SK-N-SH (cell line): ENCODE results near the gene CADM1. TPM values are rescaled to one million over a fixed set of nuclear protein-coding genes. Genes with fewer than 3 reads are reported as not detected.

Experiments used
- CTCF ChIA-PET: fragments of 300-600, 350-600 bp; formaldehyde crosslinking; extraction: SDS; loops from one replicate; lab custom pipeline; 2021; lab: Yijun Ruan, JAX
- POLR2A ChIA-PET: fragments of 350-600 bp; sonication (Branson Sonifier 250); formaldehyde crosslinking; extraction: SDS; loops from one replicate; lab custom pipeline; 2020; ENCODE audit warnings: antibody characterized with exemption, inconsistent platforms; lab: Yijun Ruan, JAX
- DNase-seq: peaks from one replicate; pipeline ENCODE4 v3.0.0; 2012
- H2AFZ ChIP-seq: fragments of 200-600 bp; sonication (generic); 2 replicates; pipeline ENCODE4 v1.8.1; 2016; ENCODE audit warnings: antibody characterized with exemption, mild to moderate bottlenecking, low read depth
- H3F3A ChIP-seq: fragments of 200-600 bp; sonication (generic); replicated peaks from 2 replicates; pipeline ENCODE3; 2016; ENCODE audit warnings: antibody characterized with exemption, mild to moderate bottlenecking; ENCODE audit not compliant: insufficient read depth
- H3K27ac ChIP-seq, 2 experiments: fragments of 200-500 bp in 1 of 2; fragments of 200-600 bp in 1 of 2; sonication (Bioruptor generic) in 1 of 2; sonication (generic), shearing (Covaris generic) in 1 of 2; 2 replicates each; pipeline versions ENCODE4 v1.5.1 to v1.6.1; 2014 to 2016; ENCODE audit warnings: low read depth in 2 of 2, inconsistent platforms in 1 of 2, low read length in 1 of 2, mild to moderate bottlenecking in 1 of 2, mixed read lengths in 1 of 2
- H3K27me3 ChIP-seq: fragments of 200-600 bp; sonication (generic), shearing (Covaris generic); 2 replicates; pipeline ENCODE4 v1.6.1; 2016; ENCODE audit warnings: mixed run types; ENCODE audit not compliant: insufficient read depth
- H3K36me3 ChIP-seq, 2 experiments: fragments of 200-500 bp in 1 of 2; fragments of 200-600 bp in 1 of 2; sonication (Bioruptor generic) in 1 of 2; sonication (generic) in 1 of 2; replicated peaks in 1 of 2; 2 replicates each; pipeline versions ENCODE3 to v1.5.1; 2014 to 2016; ENCODE audit warnings: low read length in 1 of 2, mild to moderate bottlenecking in 1 of 2; ENCODE audit not compliant: insufficient read depth in 2 of 2, control insufficient read depth in 1 of 2
- H3K4me1 ChIP-seq, 2 experiments: fragments of 200-500 bp in 1 of 2; fragments of 200-600 bp in 1 of 2; sonication (Bioruptor generic) in 1 of 2; sonication (generic), shearing (Covaris generic) in 1 of 2; 2 replicates each; pipeline versions ENCODE4 v1.5.1 to v1.6.1; 2014 to 2016; ENCODE audit warnings: low read depth in 1 of 2, low read length in 1 of 2, mixed run types in 1 of 2; ENCODE audit not compliant: insufficient read depth in 2 of 2, control insufficient read depth in 1 of 2
- H3K4me2 ChIP-seq: fragments of 200-600 bp; sonication (generic), shearing (Covaris generic); 2 replicates; pipeline ENCODE4 v1.6.1; 2017; ENCODE audit warnings: mixed run types
- H3K4me3 ChIP-seq, 2 experiments: fragments of 200-500 bp in 1 of 2; fragments of 200-600 bp in 1 of 2; sonication (Bioruptor generic) in 1 of 2; sonication (generic), shearing (Covaris generic) in 1 of 2; 2 replicates each; pipeline versions ENCODE4 v1.5.1 to v1.8.1; 2014 to 2016; ENCODE audit warnings: low read depth in 2 of 2, inconsistent platforms in 1 of 2, low read length in 1 of 2, mild to moderate bottlenecking in 1 of 2, mixed read lengths in 1 of 2, moderate library complexity in 1 of 2
- H3K79me2 ChIP-seq: fragments of 200-600 bp; sonication (generic); 2 replicates; pipeline ENCODE4 v1.8.1; 2017; ENCODE audit warnings: mild to moderate bottlenecking; ENCODE audit not compliant: insufficient read depth
- H3K9ac ChIP-seq: fragments of 200-600 bp; sonication (generic); 2 replicates; pipeline ENCODE4 v1.6.1; 2017; ENCODE audit warnings: mixed run types
- H3K9me2 ChIP-seq: fragments of 200-600 bp; sonication (generic); 2 replicates; pipeline ENCODE4 v1.6.1; 2017; ENCODE audit warnings: mixed run types
- H3K9me3 ChIP-seq: fragments of 200-600 bp; sonication (generic); 2 replicates; pipeline ENCODE4 v1.6.1; 2017; ENCODE audit warnings: mixed run types, mild to moderate bottlenecking, moderate library complexity
- H4K20me1 ChIP-seq: fragments of 200-600 bp; sonication (generic); 2 replicates; pipeline ENCODE4 v1.6.1; 2017; ENCODE audit warnings: mild to moderate bottlenecking, mixed run types; ENCODE audit not compliant: insufficient read depth
- FOSL2 ChIP-seq: IDR thresholded peaks from 2 replicates; pipeline ENCODE4 v1.4.0; 2012; ENCODE audit warnings: low read depth, mild to moderate bottlenecking, moderate library complexity, borderline replicate concordance
- MEF2A ChIP-seq: IDR thresholded peaks from 2 replicates; pipeline ENCODE4 v1.4.0; 2012; ENCODE audit warnings: low read depth, borderline replicate concordance
- MXI1 ChIP-seq: IDR thresholded peaks from 2 replicates; pipeline ENCODE4 v1.6.1; 2012; ENCODE audit warnings: mild to moderate bottlenecking, low read depth, low read length, improper control_type of control experiment
- NFIC ChIP-seq: IDR thresholded peaks from 2 replicates; pipeline ENCODE4 v1.4.0; 2012; ENCODE audit warnings: borderline replicate concordance
- PBX3 ChIP-seq: IDR thresholded peaks from 2 replicates; pipeline ENCODE4; 2012
- POLR2AphosphoS5 ChIP-seq: IDR thresholded peaks from 2 replicates; pipeline ENCODE4 v1.6.1; 2012; ENCODE audit warnings: low read depth, low read length
- RCOR1 ChIP-seq: fragments of 150-350 bp; IDR thresholded peaks from 2 replicates; pipeline ENCODE4 v1.6.1; 2017; ENCODE audit warnings: antibody characterized with exemption, low read length
- REST ChIP-seq: IDR thresholded peaks from 2 replicates; pipeline ENCODE4 v1.6.1; 2012; ENCODE audit warnings: mild to moderate bottlenecking, low read depth, low read length, moderate library complexity
- SIN3A ChIP-seq: IDR thresholded peaks from 2 replicates; pipeline ENCODE4 v1.6.1; 2012; ENCODE audit warnings: low read depth, mild to moderate bottlenecking, low read length, moderate library complexity, borderline replicate concordance
- SMC3 ChIP-seq: IDR thresholded peaks from 2 replicates; pipeline ENCODE4 v1.6.1; 2012; ENCODE audit warnings: low read depth, low read length, improper control_type of control experiment
- TEAD4 ChIP-seq: IDR thresholded peaks from 2 replicates; pipeline ENCODE4 v1.4.0; 2012; ENCODE audit warnings: mild to moderate bottlenecking, borderline replicate concordance; ENCODE audit not compliant: insufficient read depth
- WGBS: methylation state at CpG from one replicate; pipeline ENCODE4 v1.1.6; 2017; ENCODE audit warnings: low lambda C conversion rate; 5-methylcytosine and 5-hydroxymethylcytosine counted together
- polyA plus RNA-seq, 3 experiments: library from polyadenylated mRNA; depleted of rRNA; stranded (reverse); fragments of >200 nt; gene quantifications; 2 replicates each; pipeline ENCODE4 v1.2.3, GENCODE V29; 2012

CADM1 gene
- polyA plus RNA-seq, 1 of the 3 experiments (the other 2 are of a cell fraction): 7.9 TPM

GRCh38 chr11:115193914-115194801, 310.1 kb downstream of the CADM1 start:
- Histone ChIP-seq H3K9me3 (no peaks in the 10 kb centered on the region), H3K4me1 (peaks cover 0 to 13% of the 10 kb centered on the region in 2 experiments; a peak in 2 of 4 replicates), H3K9me2 (no peaks in the 10 kb centered on the region), H3F3A (no peaks in the 10 kb centered on the region), H3K27ac (no peak overlapping the region), H3K36me3 (peaks cover 0 to 2% of the 10 kb centered on the region in 2 experiments), H3K27me3 (no peaks in the 10 kb centered on the region), H3K4me2 (no peak overlapping the region), H2AFZ (no peak overlapping the region; the same call in 1 of the 2 replicates), H3K9ac (no peak overlapping the region), H4K20me1 (no peaks in the 10 kb centered on the region), H3K4me3 (no peak overlapping the region), H3K79me2 (no peaks in the 10 kb centered on the region)
- TF ChIP-seq REST (no peak), RCOR1 (no peak), POLR2AphosphoS5 (no peak)
- no peak for DNase-seq
- POLR2A ChIA-PET: no interaction called here
- 77% methylated on average over 15 of the region's 15 CpGs for WGBS
- CTCF ChIA-PET: interaction anchor here (1.0 to 1.3 kb wide), 2 partner anchors 21 to 551 kb away, joined by 3 read pairs; no protein-coding TSS in a partner anchor

- Histone ChIP-seq H3K9me3 (no peaks in the 10 kb centered on the region), H3K9me2 (no peaks in the 10 kb centered on the region), H3K27me3 (no peaks in the 10 kb centered on the region)
- TF ChIP-seq SMC3: no peak
- TF ChIP-seq FOSL2: no peak
- TF ChIP-seq POLR2AphosphoS5: no peak
- no peak for TF ChIP-seq NFIC
- TF ChIP-seq MXI1: no peak
- TF ChIP-seq PBX3: no peak
- no peak for TF ChIP-seq MEF2A
- no peak for TF ChIP-seq SIN3A
- TF ChIP-seq TEAD4: no peak
- TF ChIP-seq, all 33 proteins: peak for 0
- Histone ChIP-seq H4K20me1 (no peaks in the 10 kb centered on the region), H3K4me1 (no peaks in the 10 kb centered on the region; a peak in 1 of 4 replicates), H3K27ac (no peak overlapping the region), H3K36me3 (peaks cover 0 to 2% of the 10 kb centered on the region in 2 experiments), H3K79me2 (no peaks in the 10 kb centered on the region), H3K4me2 (no peak overlapping the region), H2AFZ (no peak overlapping the region), H3K4me3 (no peak overlapping the region), H3K9ac (no peak overlapping the region), H3F3A (no peaks in the 10 kb centered on the region)
- DNase-seq: no peak
- POLR2A ChIA-PET: no interaction called here
- CTCF ChIA-PET: interaction anchor here (1.1 kb wide), 1 partner anchor 22 kb away, joined by 6 read pairs; no protein-coding TSS in a partner anchor
These were observed 312.5 kb downstream of the CADM1 start for GRCh38 chr11:115191761-115192160.
